GM12801 (cell line): Measurements from ENCODE around the gene ADD2.

Experiments
- TF ChIP-seq, protein P1 (sequence below): IDR thresholded peaks from one replicate; pipeline ENCODE4 v1.5.1; 2011; ENCODE audit warnings: control low read depth; ENCODE audit not compliant: insufficient read length; ENCODE audit errors: extremely low read depth

Gene ADD2

DNA sequence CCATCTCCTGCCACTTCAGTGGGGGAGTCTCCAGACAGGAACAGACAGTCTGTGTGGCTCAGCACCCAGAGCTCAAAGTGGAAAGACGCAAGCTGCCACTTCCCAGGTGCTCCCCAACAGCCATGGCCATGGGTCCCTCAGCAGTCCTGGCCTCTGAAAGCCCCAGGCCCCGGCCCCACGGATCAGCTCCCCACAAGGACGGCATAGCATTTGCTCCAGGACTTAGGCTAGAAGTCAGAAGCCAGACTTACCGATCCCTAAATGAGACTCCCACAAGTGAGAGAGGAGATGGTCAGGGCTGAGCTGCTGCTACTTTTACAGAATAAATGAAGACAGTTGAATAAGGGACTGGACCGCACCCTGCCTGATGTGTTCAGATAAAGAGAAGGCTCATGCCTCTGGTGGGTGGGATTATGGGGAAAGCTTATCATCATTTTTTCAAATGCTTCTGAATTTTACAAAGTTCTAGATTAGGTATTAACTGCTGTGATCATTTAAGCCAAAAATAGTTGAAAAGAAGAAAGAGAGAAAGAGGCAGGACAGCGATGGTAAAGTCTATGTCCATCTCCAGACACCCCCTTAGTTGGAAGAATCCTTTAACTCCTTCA lies 50.5 kb downstream of the ADD2 start:
- TF ChIP-seq, protein P1, sequence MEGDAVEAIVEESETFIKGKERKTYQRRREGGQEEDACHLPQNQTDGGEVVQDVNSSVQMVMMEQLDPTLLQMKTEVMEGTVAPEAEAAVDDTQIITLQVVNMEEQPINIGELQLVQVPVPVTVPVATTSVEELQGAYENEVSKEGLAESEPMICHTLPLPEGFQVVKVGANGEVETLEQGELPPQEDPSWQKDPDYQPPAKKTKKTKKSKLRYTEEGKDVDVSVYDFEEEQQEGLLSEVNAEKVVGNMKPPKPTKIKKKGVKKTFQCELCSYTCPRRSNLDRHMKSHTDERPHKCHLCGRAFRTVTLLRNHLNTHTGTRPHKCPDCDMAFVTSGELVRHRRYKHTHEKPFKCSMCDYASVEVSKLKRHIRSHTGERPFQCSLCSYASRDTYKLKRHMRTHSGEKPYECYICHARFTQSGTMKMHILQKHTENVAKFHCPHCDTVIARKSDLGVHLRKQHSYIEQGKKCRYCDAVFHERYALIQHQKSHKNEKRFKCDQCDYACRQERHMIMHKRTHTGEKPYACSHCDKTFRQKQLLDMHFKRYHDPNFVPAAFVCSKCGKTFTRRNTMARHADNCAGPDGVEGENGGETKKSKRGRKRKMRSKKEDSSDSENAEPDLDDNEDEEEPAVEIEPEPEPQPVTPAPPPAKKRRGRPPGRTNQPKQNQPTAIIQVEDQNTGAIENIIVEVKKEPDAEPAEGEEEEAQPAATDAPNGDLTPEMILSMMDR = no peak

DNA sequence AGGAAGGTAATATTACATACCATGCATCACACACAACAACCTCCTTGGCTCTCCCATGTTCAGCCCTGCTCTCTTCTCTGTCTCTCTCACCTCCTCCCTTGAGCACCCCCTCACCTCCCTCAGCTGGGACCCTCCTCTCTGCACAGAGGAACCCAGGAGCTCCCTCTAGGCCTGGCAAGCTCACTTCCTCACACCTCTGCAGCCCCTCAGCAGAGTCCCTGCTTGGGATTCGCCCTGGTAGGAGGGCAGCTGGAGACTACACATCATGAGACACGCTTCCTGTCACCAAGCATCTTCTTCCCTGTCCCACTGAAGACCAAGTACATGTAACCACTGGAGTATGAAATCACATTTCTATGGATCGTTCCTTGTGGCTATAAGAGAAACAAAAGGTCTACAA lies 51.0 kb downstream of the ADD2 start:
- TF ChIP-seq, protein P1 = no peak

DNA sequence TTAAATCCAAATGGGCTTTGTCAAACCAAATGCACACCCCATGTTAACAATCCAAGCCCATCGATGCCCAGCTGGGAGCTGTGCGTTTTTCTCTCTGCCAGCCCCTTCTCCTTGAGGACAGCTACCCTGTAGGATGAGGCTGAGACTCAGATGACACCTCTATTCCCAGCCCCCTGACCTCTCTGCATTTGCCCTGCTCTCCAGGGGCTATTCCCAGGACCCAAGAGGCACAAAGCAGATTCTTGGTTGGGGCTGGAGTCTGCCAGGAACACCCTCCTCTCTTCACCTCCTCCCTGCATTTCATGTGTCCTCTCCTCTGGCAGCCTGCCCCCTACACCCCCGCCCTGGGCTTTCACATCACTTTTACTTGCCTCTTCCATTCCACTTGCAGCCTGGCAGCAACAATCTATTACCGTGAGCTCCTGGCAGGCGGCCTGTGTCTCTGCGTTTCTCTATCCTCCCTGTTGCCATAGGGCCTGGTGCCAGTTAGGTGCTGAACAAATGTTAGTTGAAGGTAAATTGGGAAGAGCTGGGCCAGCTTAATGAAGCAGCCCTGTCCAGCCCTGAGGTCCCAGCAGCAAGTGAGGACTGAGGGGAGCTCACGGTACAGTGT lies 51.8 kb downstream of the ADD2 start:
- TF ChIP-seq, protein P1 = no peak

DNA sequence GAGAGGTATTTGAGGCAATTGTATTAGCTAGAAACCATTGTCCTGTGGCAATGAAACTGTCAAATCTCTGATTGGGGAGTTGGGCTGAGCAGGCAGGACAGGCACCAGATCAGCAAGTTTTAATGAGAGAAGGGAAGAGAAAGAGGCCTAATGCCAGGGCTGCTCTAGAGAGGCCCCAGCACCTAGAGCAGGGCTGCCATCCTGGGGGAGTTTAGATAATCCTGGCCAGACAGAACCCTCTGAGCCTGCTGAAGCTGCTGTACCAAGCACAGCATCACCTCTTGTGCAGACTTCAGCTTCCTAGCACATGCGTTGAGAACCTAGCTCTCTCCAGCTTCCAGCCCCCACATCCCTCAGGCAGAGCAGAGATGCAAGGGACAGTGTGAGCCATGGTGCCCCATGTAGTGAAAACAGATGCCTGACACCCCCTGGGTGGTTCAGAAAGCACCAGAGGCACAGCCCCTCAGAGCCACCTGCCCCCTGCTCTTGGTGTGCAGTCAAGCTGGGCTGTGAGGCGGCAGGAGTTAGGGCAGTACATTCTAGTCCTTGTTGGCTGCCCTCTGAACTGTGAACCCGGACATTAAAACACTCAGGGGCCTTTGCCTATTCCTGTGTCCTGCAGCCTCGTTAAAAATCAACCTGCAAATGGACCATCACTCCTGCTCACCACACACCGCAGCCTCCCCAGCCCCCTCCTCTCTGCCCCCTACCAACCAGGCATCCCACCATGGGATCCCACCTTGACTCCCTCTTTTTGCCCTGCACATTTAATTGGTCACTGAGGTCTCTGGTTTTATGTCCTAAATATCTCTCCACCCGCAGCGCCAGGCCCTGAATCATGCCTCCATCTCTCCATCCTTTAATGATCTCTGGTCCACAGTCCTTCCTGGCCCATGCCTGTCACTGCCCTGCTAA lies 52.7 kb downstream of the ADD2 start:
- TF ChIP-seq, protein P1 = no peak

DNA sequence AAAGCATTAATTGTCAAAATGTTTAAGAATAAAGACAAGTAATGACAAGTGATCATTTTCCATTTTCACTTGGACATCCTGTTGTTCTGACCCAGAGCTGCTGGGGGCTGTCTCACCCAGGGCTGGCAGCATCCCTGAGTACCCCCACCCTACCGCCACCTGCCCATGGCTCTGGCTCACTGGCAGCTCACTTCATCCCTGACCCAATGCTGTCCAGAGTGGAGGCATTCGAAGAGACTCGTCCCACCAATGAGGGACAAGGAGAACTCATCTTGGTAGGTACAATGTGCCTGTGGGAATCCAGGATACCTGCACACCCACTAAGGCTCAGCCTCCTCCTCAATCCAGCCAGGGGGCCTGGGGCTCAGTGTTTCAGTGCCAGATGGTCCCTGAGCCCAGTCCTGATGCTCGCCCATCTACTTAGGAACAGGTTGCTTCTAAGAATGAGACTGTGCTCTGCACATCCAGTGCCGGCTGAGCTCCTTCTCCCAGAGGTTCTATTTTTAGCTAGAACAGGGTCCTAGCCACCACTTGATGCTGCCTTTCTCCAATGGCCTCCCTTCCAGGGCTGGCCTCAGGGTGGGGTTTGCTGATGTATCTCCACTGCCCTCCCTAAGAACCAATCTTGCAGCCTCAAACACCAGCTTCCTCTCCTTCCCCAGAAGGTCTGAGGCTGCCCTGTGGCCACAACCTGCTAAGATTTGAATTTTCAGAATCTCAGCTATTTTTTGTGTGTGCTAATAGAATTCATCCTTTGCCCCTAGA lies 53.7 kb downstream of the ADD2 start:
- TF ChIP-seq, protein P1 = no peak

DNA sequence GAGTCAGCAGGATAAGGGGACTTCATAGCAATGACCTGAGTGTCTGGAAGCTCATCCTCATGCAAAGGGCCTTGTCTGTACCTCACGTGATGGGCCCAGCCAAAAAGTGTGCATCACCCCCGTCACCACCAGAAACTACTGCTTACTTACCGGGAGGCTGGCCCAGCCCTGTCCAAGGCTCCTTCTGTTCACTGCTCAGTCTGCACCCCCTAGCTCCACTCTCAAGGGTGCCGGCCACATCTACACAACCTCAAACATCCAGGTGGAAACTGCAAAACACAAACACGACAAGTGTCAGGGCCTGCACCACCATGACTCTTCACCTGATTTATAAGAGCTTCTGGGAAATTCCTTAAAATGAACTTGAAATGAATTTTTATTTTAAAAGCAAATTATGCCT lies 55.1 kb downstream of the ADD2 start:
- TF ChIP-seq, protein P1 = no peak

DNA sequence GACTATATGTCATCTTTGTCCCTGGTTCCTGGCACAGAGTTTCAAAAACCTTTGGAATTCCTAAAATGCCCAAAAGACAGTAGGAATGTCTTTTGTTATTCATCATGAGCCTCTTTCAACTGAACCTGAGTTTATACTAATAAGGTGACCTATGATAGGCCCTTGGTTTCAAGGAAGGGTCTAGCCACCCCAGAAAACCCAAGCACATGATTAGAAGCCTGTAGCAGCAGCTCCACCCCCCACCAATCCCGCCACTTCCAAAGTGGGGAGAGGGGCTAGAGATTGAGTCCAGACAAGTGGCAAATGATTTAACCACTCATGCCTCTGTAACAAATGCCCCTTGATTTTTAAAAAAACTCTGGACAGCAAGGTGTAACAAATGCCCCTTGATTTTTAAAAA lies 56.8 kb downstream of the ADD2 start:
- TF ChIP-seq, protein P1 = no peak
